Daoy (cell line): ENCODE measurements around the gene EFHC2. TPM values are rescaled to one million over a fixed set of nuclear protein-coding genes. Genes with fewer than 3 reads are reported as not detected.

ENCODE experiments used
- DNase-seq: peaks from one replicate; pipeline ENCODE4 v3.0.0-alpha.2; 2015; ENCODE audit warnings: low read depth
- total RNA-seq: library from RNA; depleted of rRNA; stranded (reverse); fragments of >200 nt; shearing (Covaris generic); gene quantifications from 2 replicates; pipeline ENCODE4 v1.2.3, GENCODE V29; 2014; rRNA removed

EFHC2 gene
- total RNA-seq, 1 experiment from 2014 or later, result 0.51 TPM

GRCh38 chrX:44152852-44153251 lies 190.6 kb downstream of the EFHC2 start:
- no peak for DNase-seq

GRCh38 chrX:44147130-44147529 lies 196.3 kb downstream of the EFHC2 start:
- no peak for DNase-seq

GRCh38 chrX:44144177-44144945 lies 199.1 kb downstream of the EFHC2 start:
- no peak for DNase-seq

- DNase-seq, result no peak
These were observed 200.3 kb downstream of the EFHC2 start for GRCh38 chrX:44143061-44143602.

- no peak for DNase-seq
These were observed 213.3 kb downstream of the EFHC2 start for GRCh38 chrX:44130189-44130588.

- no peak for DNase-seq
These were observed 230.1 kb downstream of the EFHC2 start for GRCh38 chrX:44113337-44113736.

GRCh38 chrX:44106864-44107263 lies 236.6 kb downstream of the EFHC2 start:
- no peak for DNase-seq

- DNase-seq, result no peak
These were observed 238.1 kb downstream of the EFHC2 start for GRCh38 chrX:44105228-44105913.

- DNase-seq, result no peak
These were observed 238.8 kb downstream of the EFHC2 start for GRCh38 chrX:44104699-44105098.

GRCh38 chrX:44101281-44101680 lies 242.2 kb downstream of the EFHC2 start:
- DNase-seq, result no peak

GRCh38 chrX:44099366-44099765 lies 244.1 kb downstream of the EFHC2 start:
- DNase-seq, result no peak

Other genes starting within 250 kb of the EFHC2 start
- 17.3 and 19.7 TPM in 2 replicates for gene FUNDC1, start 199.2 kb upstream of the EFHC2 start, total RNA-seq